Sigmoid colon (tissue), 4 donors: Measurements from ENCODE around the gene EXOC7.

Source experiments
- CTCF ChIP-seq, 4 experiments: fragments of 450-650 bp in 3 of 4; fragments of 200-600 bp in 1 of 4; IDR thresholded peaks; one replicate each; pipeline ENCODE4 v1.5.1; 2016 to 2019; ENCODE audit warnings: antibody characterized with exemption in 4 of 4, mild to moderate bottlenecking in 3 of 4, moderate library complexity in 2 of 4
- EP300 ChIP-seq, 4 donors: sonication (generic); formaldehyde crosslinking; IDR thresholded peaks; one replicate each; pipeline ENCODE4 v1.6.1; 2017; ENCODE audit warnings: antibody characterized with exemption in 4 of 4
- POLR2A ChIP-seq, 2 donors: fragments of 450-650 bp; IDR thresholded peaks; one replicate each; pipeline ENCODE4 v1.6.1; 2016; ENCODE audit warnings: antibody characterized with exemption in 2 of 2, mild to moderate bottlenecking in 2 of 2, moderate library complexity in 2 of 2
- POLR2AphosphoS5 ChIP-seq, 4 donors: sonication (generic); formaldehyde crosslinking; IDR thresholded peaks; one replicate each; pipeline ENCODE4 v1.6.1; 2017; ENCODE audit warnings: antibody characterized with exemption in 4 of 4

- TF ChIP-seq CTCF (IDR thresholded peaks at IDR 0.05): no peak
- TF ChIP-seq POLR2A (IDR thresholded peaks at IDR 0.05): no peak
- no peak for TF ChIP-seq EP300 (IDR thresholded peaks at IDR 0.05)
- TF ChIP-seq POLR2AphosphoS5 (IDR thresholded peaks at IDR 0.05): no peak
These were observed 678 bp downstream of the EXOC7 start for GRCh38 chr17:76102944-76103273.
